ENCODE results near the gene ARFGEF3. TPM values are rescaled to one million over a fixed set of nuclear protein-coding genes. Genes with fewer than 3 reads are reported as not detected.

The ARFGEF3 gene
- total RNA-seq, 3 donors from 2014 or later: 10.1 to 24.3 (median 21.1) TPM

GRCh38 chr6:138237463-138237862 lies 75.7 kb downstream of the ARFGEF3 start:
- ATAC-seq (no peak), DNase-seq (no peak)
- Histone ChIP-seq H3K4me1 (ENCODE audit: low read depth) (no peaks in the 10 kb centered on the region), H3K36me3 (ENCODE audit: low read depth) (no peaks in the 10 kb centered on the region), H3K4me3 (no peak overlapping the region), H3K9me3 (no peaks in the 10 kb centered on the region)
- intact Hi-C loops (cut with DNase I, micrococcal nuclease): no loop called here
- TF ChIP-seq CTCF (IDR thresholded peaks at IDR 0.05): no peak

- TF ChIP-seq CTCF (IDR thresholded peaks at IDR 0.05): no peak
- no peaks in the 10 kb centered on the region for H3K4me1 ChIP-seq (ENCODE audit: low read depth)
- no peak overlapping the region for H3K4me3 ChIP-seq
- no peak for ATAC-seq
- H3K9me3 ChIP-seq: no peaks in the 10 kb centered on the region
- H3K36me3 ChIP-seq (ENCODE audit: low read depth): no peaks in the 10 kb centered on the region
- DNase-seq: no peak
- intact Hi-C loops (cut with DNase I, micrococcal nuclease): no loop called here
These were observed 76.6 kb downstream of the ARFGEF3 start for GRCh38 chr6:138238368-138238767.

- no peaks in the 10 kb centered on the region for H3K9me3 ChIP-seq
- no peak overlapping the region for H3K4me3 ChIP-seq
- DNase-seq: no peak
- TF ChIP-seq CTCF (IDR thresholded peaks at IDR 0.05): no peak
- intact Hi-C loops (cut with DNase I, micrococcal nuclease): no loop called here
- no peaks in the 10 kb centered on the region for H3K4me1 ChIP-seq (ENCODE audit: low read depth)
- no peaks in the 10 kb centered on the region for H3K36me3 ChIP-seq (ENCODE audit: low read depth)
- ATAC-seq: no peak
These were observed 78.0 kb downstream of the ARFGEF3 start for GRCh38 chr6:138239774-138240173.

GRCh38 chr6:138240476-138241245 lies 78.9 kb downstream of the ARFGEF3 start:
- Histone ChIP-seq H3K36me3 (ENCODE audit: low read depth) (no peaks in the 10 kb centered on the region), H3K4me1 (ENCODE audit: low read depth) (no peaks in the 10 kb centered on the region), H3K4me3 (no peak overlapping the region), H3K9me3 (no peaks in the 10 kb centered on the region)
- DNase-seq (no peak), ATAC-seq (no peak)
- TF ChIP-seq CTCF (IDR thresholded peaks at IDR 0.05): no peak
- intact Hi-C loops (cut with DNase I, micrococcal nuclease): no loop called here

GRCh38 chr6:138241381-138241780 lies 79.6 kb downstream of the ARFGEF3 start:
- no peak overlapping the region for H3K4me3 ChIP-seq
- no peak for ATAC-seq
- intact Hi-C loops (cut with DNase I, micrococcal nuclease): no loop called here
- no peaks in the 10 kb centered on the region for H3K4me1 ChIP-seq (ENCODE audit: low read depth)
- H3K9me3 ChIP-seq: no peaks in the 10 kb centered on the region
- no peak for TF ChIP-seq CTCF (IDR thresholded peaks at IDR 0.05)
- no peaks in the 10 kb centered on the region for H3K36me3 ChIP-seq (ENCODE audit: low read depth)
- no peak for DNase-seq

Data from mucosa of descending colon (tissue), 3 donors.